ENCODE data around the gene CNOT1. TPM values are rescaled to one million over a fixed set of nuclear protein-coding genes. Genes with fewer than 3 reads are reported as not detected.
"Not testable (repeated sequence)": the region's sequence is repeated elsewhere in the genome, so short reads cannot be mapped to it uniquely, and the experiment has no call there.

The CNOT1 gene
- total RNA-seq, 2 donors from 2014 or later, result 306 to 397 TPM

DNA sequence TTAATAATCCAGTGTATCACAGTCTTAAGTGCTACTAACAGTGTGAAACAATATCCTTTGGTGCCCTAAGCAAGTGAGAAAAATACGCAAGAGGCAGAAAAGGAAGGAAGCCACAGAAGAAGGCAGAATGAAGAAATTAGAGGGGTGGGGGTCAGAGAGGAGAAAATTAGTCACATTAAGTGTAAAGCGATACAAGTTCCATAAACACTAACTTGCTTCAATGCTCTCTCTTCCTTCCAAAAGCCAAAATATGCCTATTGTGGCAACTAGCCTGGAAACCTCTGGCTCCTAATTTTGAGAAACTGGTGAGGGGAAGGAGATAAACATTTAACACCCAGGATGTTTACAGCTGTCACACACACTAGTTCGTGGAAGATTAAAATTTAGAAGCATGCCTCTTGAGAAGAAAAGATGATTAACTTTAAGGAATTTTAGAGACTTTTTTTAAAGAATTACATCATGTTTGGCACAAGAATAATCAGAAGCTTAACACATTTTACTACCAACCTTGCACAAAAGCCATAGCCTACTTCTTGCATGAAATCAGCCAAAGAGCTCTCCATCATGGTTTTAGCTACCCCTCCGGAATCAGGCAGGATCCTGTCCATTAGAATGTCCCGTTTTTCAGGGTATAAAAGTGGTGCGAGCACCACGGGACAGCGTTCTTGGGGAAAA, 44.7 kb downstream of the CNOT1 start:
- Mint-ChIP-seq H3K9me3 (no peaks in the 10 kb centered on the region), H3K36me3 (peaks cover 30% of the 10 kb centered on the region), H3K27me3 (no peaks in the 10 kb centered on the region), H3K27ac (no peak overlapping the region), H3K4me3 (no peak overlapping the region), H3K4me1 (ENCODE audit: low read depth in 2 of 2) (peaks cover 12 to 18% of the 10 kb centered on the region in 2 donors)
- DNase-seq (ENCODE audit: low spot score) (no peak), ATAC-seq (no peak)

GRCh38 chr16:58582971-58583765, 46.5 kb downstream of the CNOT1 start:
- no peak for ATAC-seq
- H3K36me3 Mint-ChIP-seq, result peaks cover 44% of the 10 kb centered on the region
- no peaks in the 10 kb centered on the region for H3K9me3 Mint-ChIP-seq
- H3K4me1 Mint-ChIP-seq (ENCODE audit: low read depth in 2 of 2), result peaks cover 5 to 10% of the 10 kb centered on the region in 2 donors
- H3K27me3 Mint-ChIP-seq, result no peaks in the 10 kb centered on the region
- H3K27ac Mint-ChIP-seq, result peak overlapping the region in 1 of 2 donors; percentile 33
- no peak overlapping the region for H3K4me3 Mint-ChIP-seq
- DNase-seq (ENCODE audit: low spot score), result no peak

GRCh38 chr16:58582133-58582532, 47.5 kb downstream of the CNOT1 start:
- Mint-ChIP-seq H3K27me3 (no peaks in the 10 kb centered on the region), H3K4me1 (ENCODE audit: low read depth in 2 of 2) (peaks cover 5 to 10% of the 10 kb centered on the region in 2 donors), H3K4me3 (no peak overlapping the region), H3K36me3 (peaks cover 38% of the 10 kb centered on the region), H3K27ac (no peak overlapping the region), H3K9me3 (no peaks in the 10 kb centered on the region)
- ATAC-seq (no peak), DNase-seq (ENCODE audit: low spot score) (no peak)

- Mint-ChIP-seq H3K9me3 (no peaks in the 10 kb centered on the region), H3K27ac (no peak overlapping the region), H3K27me3 (no peaks in the 10 kb centered on the region), H3K4me1 (ENCODE audit: low read depth in 2 of 2) (peaks cover 0 to 3% of the 10 kb centered on the region in 2 donors), H3K4me3 (no peak overlapping the region), H3K36me3 (peaks cover 32% of the 10 kb centered on the region)
- no peak for ATAC-seq
- no peak for DNase-seq (ENCODE audit: low spot score)
Observed at GRCh38 chr16:58579587-58579986, 50.0 kb downstream of the CNOT1 start.

DNA sequence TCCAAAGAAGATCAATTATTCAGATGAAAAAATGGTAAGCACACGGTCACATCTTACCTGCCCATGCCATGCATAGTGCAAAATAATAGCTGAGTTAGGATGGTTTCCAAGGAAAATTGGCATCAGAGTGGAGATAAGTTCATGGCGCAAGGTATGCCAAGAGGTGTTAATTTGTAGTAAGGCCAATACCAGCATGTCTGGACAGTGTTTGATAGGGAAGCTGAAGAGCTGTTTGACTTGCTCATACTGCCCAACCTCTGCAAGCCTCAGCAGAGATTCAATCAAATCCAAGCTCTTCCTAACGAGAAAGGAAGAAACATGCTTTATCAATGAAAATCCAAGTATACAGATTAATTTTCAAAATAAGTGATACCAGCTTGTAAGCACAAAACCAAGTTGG, 51.0 kb downstream of the CNOT1 start:
- DNase-seq (ENCODE audit: low spot score) (no peak), ATAC-seq (no peak)
- Mint-ChIP-seq H3K4me1 (ENCODE audit: low read depth in 2 of 2) (peaks cover 0 to 3% of the 10 kb centered on the region in 2 donors), H3K9me3 (no peaks in the 10 kb centered on the region), H3K36me3 (peaks cover 39% of the 10 kb centered on the region), H3K27me3 (no peaks in the 10 kb centered on the region), H3K27ac (peak overlapping the region in 1 of 2 donors; percentile 14), H3K4me3 (no peak overlapping the region)

- Mint-ChIP-seq H3K4me3 (no peak overlapping the region), H3K36me3 (peaks cover 35% of the 10 kb centered on the region), H3K27ac (peak overlapping the region in 1 of 2 donors; percentile 37), H3K4me1 (ENCODE audit: low read depth in 2 of 2) (no peaks in the 10 kb centered on the region), H3K27me3 (no peaks in the 10 kb centered on the region), H3K9me3 (no peaks in the 10 kb centered on the region)
- ATAC-seq, result no peak
- no peak for DNase-seq (ENCODE audit: low spot score)
Observed at GRCh38 chr16:58577141-58577540, 52.5 kb downstream of the CNOT1 start.

DNA sequence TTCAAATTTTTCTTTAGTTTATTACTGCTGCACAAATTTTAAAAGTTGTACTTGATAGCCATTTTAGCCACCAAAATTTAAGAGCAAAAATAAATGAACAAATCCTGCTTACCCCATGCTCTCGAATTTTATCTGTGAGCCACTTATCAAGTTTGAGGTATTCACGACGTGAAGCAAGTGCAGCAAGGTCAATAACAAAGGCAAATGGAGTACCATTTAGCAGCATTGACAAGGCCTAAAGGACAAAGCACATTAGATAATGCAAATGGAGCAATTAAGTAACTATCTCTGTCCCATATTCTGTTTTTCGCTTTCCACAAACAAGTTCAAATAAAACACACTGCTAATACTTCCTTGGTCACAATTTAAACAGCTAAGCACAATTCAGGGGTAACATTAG, 54.7 kb downstream of the CNOT1 start:
- Mint-ChIP-seq H3K4me1 (ENCODE audit: low read depth in 2 of 2) (peaks cover 2 to 4% of the 10 kb centered on the region in 2 donors), H3K4me3 (no peak overlapping the region), H3K27ac (no peak overlapping the region), H3K9me3 (no peaks in the 10 kb centered on the region), H3K36me3 (peaks cover 45% of the 10 kb centered on the region), H3K27me3 (no peaks in the 10 kb centered on the region)
- DNase-seq (ENCODE audit: low spot score) (no peak), ATAC-seq (no peak)

DNA sequence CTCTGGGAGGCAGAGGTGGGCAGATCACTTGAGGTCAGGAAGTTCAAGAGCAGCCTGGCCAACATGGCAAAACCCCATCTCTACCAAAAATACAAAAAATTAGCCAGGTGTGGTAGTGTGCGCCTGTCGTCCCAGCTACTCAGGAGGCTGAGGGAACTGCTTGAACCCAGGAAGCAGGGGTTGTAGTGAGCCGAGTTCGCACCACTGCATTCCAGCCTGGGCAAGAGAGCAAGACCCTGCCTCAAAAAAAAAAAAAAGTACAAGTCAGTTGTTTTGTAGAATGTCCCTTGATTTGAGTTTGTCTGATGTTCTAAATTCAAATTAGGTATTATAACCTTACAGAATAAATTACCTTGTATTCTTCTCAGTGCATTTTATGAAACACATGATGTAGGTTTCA, 63.9 kb downstream of the CNOT1 start:
- Mint-ChIP-seq H3K4me1 (ENCODE audit: low read depth in 2 of 2) (peaks cover 10 to 12% of the 10 kb centered on the region in 2 donors), H3K36me3 (peaks cover 28% of the 10 kb centered on the region)
- not testable (repeated sequence) for H3K27ac Mint-ChIP-seq; DNase-seq (ENCODE audit: low spot score); H3K4me3 Mint-ChIP-seq; H3K9me3 Mint-ChIP-seq; H3K27me3 Mint-ChIP-seq; ATAC-seq

- Mint-ChIP-seq H3K4me1 (ENCODE audit: low read depth in 2 of 2) (peaks cover 0 to 7% of the 10 kb centered on the region in 2 donors), H3K4me3 (no peak overlapping the region), H3K27me3 (no peaks in the 10 kb centered on the region), H3K27ac (no peak overlapping the region), H3K36me3 (peaks cover 9% of the 10 kb centered on the region), H3K9me3 (no peaks in the 10 kb centered on the region)
- DNase-seq (ENCODE audit: low spot score) (no peak), ATAC-seq (no peak)
Observed at GRCh38 chr16:58563775-58564174, 65.9 kb downstream of the CNOT1 start.

- no peak for DNase-seq (ENCODE audit: low spot score)
- Mint-ChIP-seq H3K27ac (no peak overlapping the region), H3K36me3 (peaks cover 6% of the 10 kb centered on the region)
Observed at GRCh38 chr16:58563235-58563634, 66.4 kb downstream of the CNOT1 start.

GRCh38 chr16:58556678-58557077, 72.9 kb downstream of the CNOT1 start:
- Mint-ChIP-seq H3K9me3 (no peaks in the 10 kb centered on the region), H3K4me3 (no peak overlapping the region), H3K4me1 (ENCODE audit: low read depth in 2 of 2) (no peaks in the 10 kb centered on the region), H3K36me3 (peaks cover 7% of the 10 kb centered on the region), H3K27ac (peak overlapping the region in 1 of 2 donors; percentile 35), H3K27me3 (no peaks in the 10 kb centered on the region)
- ATAC-seq (no peak), DNase-seq (ENCODE audit: low spot score) (no peak)

More at GRCh38 chr16:58563235-58563634, 66.4 kb downstream of the CNOT1 start:
- peaks cover 0 to 7% of the 10 kb centered on the region in 2 donors for H3K4me1 Mint-ChIP-seq (ENCODE audit: low read depth in 2 of 2)
- no peaks in the 10 kb centered on the region for H3K9me3 Mint-ChIP-seq
- no peak for ATAC-seq
- no peak overlapping the region for H3K4me3 Mint-ChIP-seq
- H3K27me3 Mint-ChIP-seq, result no peaks in the 10 kb centered on the region

DNA sequence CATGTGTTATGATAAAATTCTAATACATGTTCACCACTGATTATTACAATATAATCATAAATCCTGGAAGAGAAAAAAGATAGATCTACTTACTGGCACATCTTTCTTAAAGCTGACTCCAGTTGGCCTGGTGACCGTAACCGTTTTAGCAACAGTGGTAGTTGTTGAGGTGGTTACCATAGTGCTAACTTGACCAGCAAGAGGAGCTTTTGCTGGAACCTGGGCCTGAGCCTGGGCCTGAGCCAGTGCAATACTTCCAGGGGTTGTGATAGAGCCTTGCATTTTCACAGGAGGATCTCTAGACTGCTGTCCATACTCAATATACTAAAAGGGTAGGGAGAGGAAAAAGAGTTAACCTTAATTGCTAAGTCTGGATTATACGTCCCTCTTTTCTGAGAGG, 78.1 kb downstream of the CNOT1 start:
- Mint-ChIP-seq H3K4me3 (no peak overlapping the region), H3K27me3 (no peaks in the 10 kb centered on the region), H3K9me3 (no peaks in the 10 kb centered on the region), H3K36me3 (peaks cover 35% of the 10 kb centered on the region), H3K4me1 (ENCODE audit: low read depth in 2 of 2) (peaks cover 0 to 4% of the 10 kb centered on the region in 2 donors), H3K27ac (no peak overlapping the region)
- no peak for DNase-seq (ENCODE audit: low spot score)
- ATAC-seq, result no peak

- peaks cover 3 to 4% of the 10 kb centered on the region in 2 donors for H3K4me1 Mint-ChIP-seq (ENCODE audit: low read depth in 2 of 2)
- H3K27me3 Mint-ChIP-seq, result no peaks in the 10 kb centered on the region
- no peak for ATAC-seq
- peaks cover 44% of the 10 kb centered on the region for H3K36me3 Mint-ChIP-seq
- peak overlapping the region in 1 of 2 donors; percentile 41 for H3K27ac Mint-ChIP-seq
- no peaks in the 10 kb centered on the region for H3K9me3 Mint-ChIP-seq
- no peak overlapping the region for H3K4me3 Mint-ChIP-seq
- no peak for DNase-seq (ENCODE audit: low spot score)
Observed at GRCh38 chr16:58548378-58548777, 81.2 kb downstream of the CNOT1 start.

DNA sequence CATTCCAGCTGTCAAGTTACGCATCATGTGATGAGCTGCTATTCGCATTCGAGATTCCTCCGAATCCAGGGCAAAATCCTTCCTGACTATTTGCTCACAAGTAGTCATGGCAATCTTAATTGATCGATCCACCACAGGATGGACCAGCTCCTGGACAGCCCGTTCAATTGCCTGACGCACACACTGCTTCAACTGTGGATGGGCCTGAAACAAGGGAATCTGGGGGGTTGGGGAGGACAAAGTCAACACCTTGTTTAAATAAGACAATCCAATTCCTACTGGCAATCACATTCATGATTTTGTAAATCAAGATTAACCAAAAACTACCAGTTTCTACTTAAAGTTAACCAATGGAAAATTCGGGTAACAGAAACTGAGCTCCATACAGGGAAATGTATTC, 85.9 kb downstream of the CNOT1 start:
- H3K36me3 Mint-ChIP-seq, result peaks cover 49% of the 10 kb centered on the region
- H3K4me1 Mint-ChIP-seq (ENCODE audit: low read depth in 2 of 2), result peaks cover 0 to 7% of the 10 kb centered on the region in 2 donors
- no peak for DNase-seq (ENCODE audit: low spot score)
- H3K27me3 Mint-ChIP-seq, result no peaks in the 10 kb centered on the region
- no peak overlapping the region for H3K27ac Mint-ChIP-seq
- no peak overlapping the region for H3K4me3 Mint-ChIP-seq
- H3K9me3 Mint-ChIP-seq, result no peaks in the 10 kb centered on the region
- ATAC-seq, result no peak
